ENCODE results near the gene PPP1R14B.

The PPP1R14B gene

GRCh38 chr11:64281957-64282770, 35.4 kb upstream of the PPP1R14B start:
- in situ Hi-C loops (cut with MboI; ENCODE audit: low sequenced_read_pairs) = no loop called here

- in situ Hi-C loops (cut with MboI; ENCODE audit: low sequenced_read_pairs) = no loop called here
Measured at GRCh38 chr11:64278576-64279190, 31.9 kb upstream of the PPP1R14B start.

- in situ Hi-C loops (cut with MboI; ENCODE audit: low sequenced_read_pairs) = no loop called here
Measured at GRCh38 chr11:64276653-64277431, 30.1 kb upstream of the PPP1R14B start.

- in situ Hi-C loops (cut with MboI; ENCODE audit: low sequenced_read_pairs) = no loop called here
Measured at GRCh38 chr11:64275841-64276240, 29.1 kb upstream of the PPP1R14B start.

GRCh38 chr11:64275031-64275800, 28.5 kb upstream of the PPP1R14B start:
- in situ Hi-C loops (cut with MboI; ENCODE audit: low sequenced_read_pairs) = no loop called here

GRCh38 chr11:64269540-64270220, 22.9 kb upstream of the PPP1R14B start:
- in situ Hi-C loops (cut with MboI; ENCODE audit: low sequenced_read_pairs) = no loop called here

GRCh38 chr11:64268893-64269539, 22.3 kb upstream of the PPP1R14B start:
- in situ Hi-C loops (cut with MboI; ENCODE audit: low sequenced_read_pairs) = no loop called here

GRCh38 chr11:64268025-64268892, 21.5 kb upstream of the PPP1R14B start:
- in situ Hi-C loops (cut with MboI; ENCODE audit: low sequenced_read_pairs) = no loop called here

- in situ Hi-C loops (cut with MboI; ENCODE audit: low sequenced_read_pairs) = no loop called here
Measured at GRCh38 chr11:64267207-64267945, 20.6 kb upstream of the PPP1R14B start.

- in situ Hi-C loops (cut with MboI; ENCODE audit: low sequenced_read_pairs) = no loop called here
Measured at GRCh38 chr11:64266339-64266738, 19.6 kb upstream of the PPP1R14B start.

- in situ Hi-C loops (cut with MboI; ENCODE audit: low sequenced_read_pairs) = no loop called here
Measured at GRCh38 chr11:64265176-64266160, 18.7 kb upstream of the PPP1R14B start.

GRCh38 chr11:64264371-64264852, 17.7 kb upstream of the PPP1R14B start:
- in situ Hi-C loops (cut with MboI; ENCODE audit: low sequenced_read_pairs) = no loop called here

GRCh38 chr11:64263947-64264317, 17.2 kb upstream of the PPP1R14B start:
- in situ Hi-C loops (cut with MboI; ENCODE audit: low sequenced_read_pairs) = no loop called here

- in situ Hi-C loops (cut with MboI; ENCODE audit: low sequenced_read_pairs) = no loop called here
Measured at GRCh38 chr11:64263021-64263946, 16.5 kb upstream of the PPP1R14B start.

- in situ Hi-C loops (cut with MboI; ENCODE audit: low sequenced_read_pairs) = no loop called here
Measured at GRCh38 chr11:64262271-64263002, 15.7 kb upstream of the PPP1R14B start.
